Measurements from ENCODE around the gene KIF26B.
"Not testable (repeated sequence)": the region's sequence is repeated elsewhere in the genome, so short reads cannot be mapped to it uniquely, and the experiment has no call there.

Gene KIF26B

DNA sequence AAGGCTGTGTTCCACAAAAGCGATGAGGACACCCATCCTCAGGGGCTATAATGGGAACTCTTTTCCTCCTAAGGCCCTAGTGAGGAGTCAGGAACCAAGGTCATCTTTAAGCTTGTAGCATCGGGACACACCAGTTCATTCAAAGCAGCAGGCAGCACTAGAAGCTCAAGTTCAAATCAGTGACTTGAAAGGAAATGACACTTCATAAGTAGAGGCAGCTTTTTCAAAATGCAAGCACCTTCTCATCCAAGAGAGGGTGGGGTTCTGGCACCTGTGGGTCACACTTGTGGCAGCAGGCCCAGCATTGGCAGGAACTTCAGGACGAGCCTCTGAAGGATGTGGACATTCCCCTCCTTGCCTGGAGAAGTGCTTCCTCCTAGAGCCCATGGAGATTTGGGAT, 496.3 kb downstream of the KIF26B start:
- no peak for DNase-seq (ENCODE audit: low spot score)

DNA sequence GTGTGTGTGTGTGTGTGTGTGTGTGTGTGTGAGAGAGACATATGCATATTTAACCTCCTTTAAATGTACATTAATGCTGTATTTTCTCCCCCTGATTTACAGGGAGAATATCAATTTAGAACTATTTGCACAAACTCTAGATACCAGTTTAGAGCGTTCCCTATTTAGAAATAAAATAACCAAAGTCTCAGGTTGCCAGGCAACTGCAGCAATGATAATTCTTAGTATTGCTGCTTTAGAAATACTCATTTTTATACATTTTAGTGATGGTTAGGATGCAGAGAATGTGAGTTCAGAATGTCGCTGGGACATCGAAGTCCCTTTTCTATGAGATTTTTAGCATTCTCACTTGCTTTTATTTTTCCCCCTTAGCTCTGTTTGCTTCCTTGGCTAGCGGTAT, 497.3 kb downstream of the KIF26B start:
- DNase-seq (ENCODE audit: low spot score): no peak

DNA sequence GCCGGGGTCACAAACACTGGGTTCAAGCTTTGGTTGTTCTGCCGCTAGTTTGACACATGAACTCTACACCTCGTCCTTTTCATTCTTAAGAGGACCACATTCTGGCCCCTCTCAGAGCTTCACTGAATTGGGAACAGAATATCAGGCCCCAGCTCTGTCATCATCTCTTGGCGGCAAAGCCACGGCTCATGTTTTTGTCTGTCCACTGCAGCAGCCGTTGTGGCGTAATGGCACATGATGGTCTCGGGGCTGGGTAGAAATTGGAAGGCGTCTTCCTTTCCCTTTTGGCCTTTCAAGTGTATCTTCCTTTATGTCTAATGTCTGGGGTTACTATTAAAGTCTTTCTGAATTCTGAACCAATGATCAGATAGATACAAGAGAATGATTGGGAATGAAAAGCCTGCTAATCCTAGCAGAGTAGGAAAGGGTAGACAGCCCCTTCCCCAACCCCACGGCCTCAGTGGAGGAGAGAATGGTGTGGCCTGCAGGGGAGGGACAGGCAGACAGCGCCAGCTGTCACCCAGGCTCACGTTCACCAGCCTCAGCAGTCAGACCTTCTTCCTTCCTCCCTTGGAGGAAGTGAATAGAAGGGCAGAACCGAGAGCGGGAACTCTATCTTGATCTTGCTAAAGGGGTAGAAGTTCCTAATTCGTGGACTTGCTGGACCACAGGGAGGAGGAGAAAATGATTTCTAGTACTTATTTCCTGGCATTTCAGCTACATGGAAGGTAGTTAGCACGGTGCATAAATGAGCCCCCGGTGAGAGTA, 498.1 kb downstream of the KIF26B start:
- DNase-seq (ENCODE audit: low spot score): no peak

DNA sequence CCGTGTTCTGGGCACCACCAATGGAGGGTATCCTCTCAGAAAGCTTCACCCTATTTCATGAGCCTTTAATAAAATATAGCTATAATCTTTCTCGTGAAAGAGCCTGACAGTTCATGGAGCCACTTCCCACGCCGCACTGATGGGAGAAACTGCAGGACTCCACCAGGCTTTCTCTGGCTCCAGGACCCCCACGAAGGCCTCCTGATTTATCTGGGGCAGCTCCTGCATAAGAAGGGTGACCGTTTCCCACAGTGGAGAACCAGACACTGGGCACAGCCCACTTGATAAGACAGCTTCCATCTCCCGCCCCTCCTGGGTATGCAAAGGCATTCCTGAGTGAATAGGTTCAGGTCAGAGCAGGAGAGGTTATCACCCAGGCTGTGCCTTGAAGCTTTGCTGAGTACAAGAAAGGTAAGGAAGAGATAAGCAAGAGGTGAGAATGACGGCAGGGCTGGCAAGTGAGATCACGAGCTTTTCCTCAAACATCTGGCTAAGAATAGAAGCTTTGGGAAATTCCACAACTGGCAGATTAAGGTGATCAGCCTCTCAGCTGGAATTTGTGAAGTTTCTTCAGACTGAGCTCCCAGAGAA, 499.8 kb downstream of the KIF26B start:
- DNase-seq (ENCODE audit: low spot score): no peak

GRCh38 chr1:245656189-245656717, 501.5 kb downstream of the KIF26B start:
- DNase-seq (ENCODE audit: low spot score): no peak

GRCh38 chr1:245657371-245657770, 502.6 kb downstream of the KIF26B start:
- no peak for DNase-seq (ENCODE audit: low spot score)

DNA sequence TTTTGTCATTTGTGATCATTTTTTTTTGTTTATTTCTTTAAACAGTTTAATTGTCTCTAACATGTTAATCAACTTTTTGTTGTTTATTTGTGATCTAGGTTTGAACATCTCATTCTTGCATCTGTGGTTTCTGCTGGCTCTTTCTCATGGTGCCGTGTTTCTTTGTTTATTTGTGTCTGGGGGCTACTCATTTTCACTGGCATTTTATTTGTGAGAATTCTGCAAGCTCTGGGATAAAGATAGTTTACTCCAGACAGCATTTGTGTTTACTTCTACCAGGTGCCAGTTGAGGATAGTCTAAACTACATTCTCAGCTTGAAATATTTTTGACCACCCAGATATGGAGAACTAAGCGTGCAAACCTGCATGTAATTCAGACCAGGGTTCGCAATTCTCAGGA, 508.6 kb downstream of the KIF26B start:
- no peak for DNase-seq (ENCODE audit: low spot score)

DNA sequence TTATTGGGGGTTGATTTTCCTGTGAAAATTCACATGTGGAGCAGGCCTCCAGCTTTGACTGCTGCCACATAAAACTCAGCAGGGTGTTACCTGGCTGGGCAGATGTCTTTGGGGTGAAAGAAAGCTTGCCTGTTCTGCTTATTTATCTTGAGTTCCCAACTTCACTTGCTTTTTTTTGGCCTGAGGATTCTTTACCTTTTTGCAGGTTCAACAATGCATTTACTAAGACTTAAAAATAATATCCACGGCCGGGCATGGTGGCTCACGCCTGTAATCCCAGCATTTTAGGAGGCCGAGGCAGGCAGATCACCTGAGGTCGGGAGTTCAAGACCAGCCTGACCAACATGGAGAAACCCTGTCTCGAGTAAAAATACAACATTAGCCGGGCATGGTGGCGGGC, 509.1 kb downstream of the KIF26B start:
- no peak for DNase-seq (ENCODE audit: low spot score)

DNA sequence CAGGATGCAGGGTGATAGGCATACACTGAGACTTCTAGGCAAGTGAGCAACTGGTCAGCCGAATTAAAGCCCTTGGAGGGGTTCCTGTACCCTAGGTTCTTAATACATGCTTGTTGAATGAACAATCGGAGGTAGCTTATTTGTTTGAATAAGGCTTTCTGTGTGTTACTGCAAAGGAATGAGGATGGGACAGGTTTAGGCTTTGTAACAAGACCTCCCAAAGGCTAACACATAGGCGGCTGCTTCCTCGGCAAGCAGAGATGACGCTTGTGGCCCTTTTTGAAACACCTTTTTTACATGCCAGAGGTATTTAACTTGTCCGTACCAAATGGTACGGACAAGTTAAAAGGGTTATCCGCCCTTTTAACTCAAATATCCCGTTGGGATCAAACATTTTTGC, 511.6 kb downstream of the KIF26B start:
- no peak for DNase-seq (ENCODE audit: low spot score)

- no peak for DNase-seq (ENCODE audit: low spot score)
These were observed 516.6 kb downstream of the KIF26B start for GRCh38 chr1:245671349-245671748.

DNA sequence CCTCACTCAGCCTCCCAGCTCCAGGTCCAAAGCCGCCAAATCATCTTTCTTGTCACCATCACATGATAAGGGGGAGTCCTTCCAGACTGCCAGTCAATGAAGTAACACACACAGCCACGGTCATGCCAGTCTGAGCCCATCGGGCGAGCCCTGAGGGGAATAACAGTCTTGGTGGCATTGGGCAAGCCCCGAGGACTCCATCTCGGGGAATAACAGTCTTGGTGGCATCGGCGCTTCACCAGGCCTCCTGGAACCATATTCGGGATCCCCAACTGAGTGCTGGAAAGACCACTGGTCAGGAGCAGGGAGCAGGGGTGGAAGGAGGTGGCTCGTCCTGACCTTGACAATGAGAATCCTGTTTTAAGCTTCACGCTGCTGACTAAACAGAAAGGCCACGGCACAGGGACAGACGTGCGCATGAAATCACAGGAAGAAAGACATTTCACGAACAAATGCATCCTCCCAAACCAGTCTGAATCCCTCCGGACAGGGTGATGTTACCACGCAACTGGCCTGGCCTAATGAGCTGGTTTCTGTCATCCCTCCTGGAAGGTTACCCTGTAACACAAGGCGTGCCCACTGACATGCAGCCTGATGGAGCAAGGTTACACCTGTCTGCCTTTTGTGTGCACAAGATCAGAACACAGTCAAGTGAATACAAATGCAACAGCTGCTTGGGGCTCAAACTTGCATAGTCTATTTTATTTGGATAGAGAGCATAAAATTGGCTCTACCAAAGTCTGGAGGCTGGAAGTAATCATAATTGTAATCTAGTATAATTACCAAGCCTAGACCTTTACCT, 517.4 kb downstream of the KIF26B start:
- DNase-seq (ENCODE audit: low spot score): no peak

GRCh38 chr1:245672836-245673656, 518.3 kb downstream of the KIF26B start:
- DNase-seq (ENCODE audit: low spot score): not testable (repeated sequence)

DNA sequence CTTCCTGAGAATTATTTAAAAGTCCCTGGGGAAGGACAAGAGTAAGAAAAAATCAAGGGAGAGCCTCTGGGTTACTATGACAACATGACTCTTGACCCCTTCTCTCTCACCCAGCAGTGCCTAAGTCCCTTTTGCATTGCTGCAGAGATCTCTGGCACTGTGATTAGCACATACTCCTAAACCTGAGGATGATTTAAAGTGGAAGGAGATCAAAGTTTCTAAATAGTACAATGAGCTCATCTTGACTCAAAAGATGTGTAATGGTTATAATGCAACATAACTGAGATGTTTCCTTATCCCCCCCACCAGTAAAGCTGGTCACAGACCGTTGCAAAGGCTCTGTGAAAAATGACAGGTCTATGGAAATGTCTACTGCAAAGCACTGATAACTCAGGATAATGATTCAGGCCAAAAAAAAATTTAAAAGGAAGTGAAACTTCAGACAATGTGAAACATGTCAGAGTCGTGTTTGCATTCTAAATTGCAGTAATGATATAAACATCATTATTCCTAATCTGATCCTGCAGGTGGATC, 519.2 kb downstream of the KIF26B start:
- peak; percentile 46 for DNase-seq (ENCODE audit: low spot score)

DNA sequence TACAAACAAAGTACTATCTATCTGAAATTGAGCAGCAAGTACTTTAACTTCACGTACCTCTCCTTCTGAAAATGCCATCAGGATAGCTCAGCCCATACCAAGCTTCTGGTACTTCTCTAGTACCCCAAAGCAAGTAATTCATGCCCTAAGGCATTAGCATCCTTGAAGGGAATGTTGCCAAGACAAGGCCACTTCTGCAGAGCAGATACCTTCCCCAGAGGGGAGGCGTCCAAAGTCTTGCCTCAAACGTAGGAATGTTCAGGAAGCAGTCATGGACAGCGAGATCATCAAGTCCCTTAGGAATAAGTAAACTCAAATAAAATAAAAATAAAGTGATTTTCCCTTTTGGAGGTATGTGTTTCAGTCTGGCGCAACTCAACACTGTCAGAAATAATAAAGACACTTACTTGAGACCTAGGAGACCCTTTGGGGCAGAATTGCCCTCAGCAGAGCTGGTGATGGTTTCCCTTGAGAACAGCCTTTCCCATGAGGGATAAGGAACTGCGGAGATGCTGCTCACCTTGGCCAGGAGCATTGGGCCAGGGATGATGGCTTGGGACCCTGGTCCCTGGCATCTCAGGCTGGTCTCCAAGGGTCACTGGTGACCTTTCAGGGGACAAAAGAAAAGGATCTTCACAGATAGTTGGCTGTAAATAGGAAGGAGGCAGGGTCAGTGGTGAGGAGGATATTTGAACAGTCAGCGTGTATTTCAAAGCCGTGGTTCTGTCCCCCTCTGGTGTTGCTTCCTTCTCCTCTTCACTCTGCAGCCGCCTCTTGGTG, 522.9 kb downstream of the KIF26B start:
- DNase-seq (ENCODE audit: low spot score): no peak

- no peak for DNase-seq (ENCODE audit: low spot score)
These were observed 524.2 kb downstream of the KIF26B start for GRCh38 chr1:245678860-245679411.

DNA sequence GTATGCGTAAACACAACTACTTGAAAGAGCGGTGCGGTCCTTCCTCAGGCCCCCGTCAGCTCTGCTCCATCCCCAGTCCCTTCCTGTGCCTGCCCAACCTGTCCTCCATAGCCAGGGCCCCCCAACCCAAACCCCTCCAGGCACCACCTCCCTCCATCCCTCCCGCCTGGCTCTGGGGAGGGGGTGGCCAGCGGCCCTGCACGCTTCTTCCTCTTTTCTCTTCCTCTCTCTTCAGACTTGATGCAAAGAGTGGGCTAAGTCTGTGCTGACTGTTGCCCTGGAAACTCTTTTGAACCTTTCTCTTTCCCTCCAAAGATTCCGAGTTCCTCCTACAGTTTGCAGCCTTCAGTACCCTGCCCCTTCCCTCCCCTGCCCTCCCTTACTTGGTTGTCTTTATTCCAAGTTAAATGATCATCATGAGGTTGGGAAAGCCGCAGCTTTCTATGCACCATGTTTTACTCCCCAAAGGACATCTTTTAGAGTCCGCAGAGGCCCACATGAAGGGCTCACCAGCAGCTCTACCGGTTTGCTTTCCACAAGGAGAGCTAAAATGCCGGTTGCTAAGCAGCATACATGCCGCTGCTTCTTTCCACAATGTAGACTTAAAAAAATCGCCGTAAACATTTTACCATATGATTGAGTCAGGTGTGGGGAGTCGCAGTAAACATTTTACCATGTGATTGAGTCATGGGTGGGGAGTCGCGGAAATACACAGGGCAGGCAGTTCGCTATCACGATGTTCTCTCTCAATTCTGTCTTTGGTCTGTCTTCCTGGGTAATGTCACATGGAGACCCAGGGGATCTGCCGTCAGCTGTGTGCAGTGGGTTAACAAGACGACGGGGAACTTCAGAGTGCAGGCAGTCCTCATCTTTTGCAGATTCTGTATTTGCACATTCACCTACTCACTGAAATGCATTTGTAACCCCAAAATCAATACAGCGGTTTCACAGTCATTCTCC, 525.3 kb downstream of the KIF26B start:
- no peak for DNase-seq (ENCODE audit: low spot score)

GRCh38 chr1:245682638-245683628, 528.1 kb downstream of the KIF26B start:
- peak; percentile 43 for DNase-seq (ENCODE audit: low spot score)

- DNase-seq (ENCODE audit: low spot score): no peak
These were observed 528.9 kb downstream of the KIF26B start for GRCh38 chr1:245683676-245684075.

Measured in AG08396 (cell line).